Brain microvascular endothelial cell (primary cell): ENCODE results near the gene CDON.

ENCODE experiments used
- DNase-seq: peaks from one replicate; pipeline ENCODE4 v3.0.0-alpha.2; 2020
- H3K27ac ChIP-seq: fragments of 250-450 bp; sonication (Bioruptor Pico); 2 replicates; pipeline ENCODE4 v1.5.1; 2020; ENCODE audit warnings: mild to moderate bottlenecking, moderate library complexity
- H3K27me3 ChIP-seq: fragments of 250-450 bp; sonication (Bioruptor Pico); replicated peaks from 2 replicates; pipeline ENCODE4 v1.5.1; 2020; ENCODE audit warnings: mild to moderate bottlenecking
- H3K36me3 ChIP-seq: fragments of 250-450 bp; sonication (Bioruptor Pico); replicated peaks from 2 replicates; pipeline ENCODE4 v1.5.1; 2020; ENCODE audit warnings: mild to moderate bottlenecking
- H3K4me3 ChIP-seq: 2 replicates; pipeline ENCODE4 v1.5.1; 2011; ENCODE audit warnings: low read depth, mild to moderate bottlenecking, control low read depth, low read length, moderate library complexity
- in situ Hi-C: cut with HindIII; loops from 2 replicates; pipeline ENCODE4 v1.10.0; 2017; ENCODE audit warnings: low sequenced_read_pairs, low pct_ligation_motif_present
- TF ChIP-seq, protein P1 (sequence below): IDR thresholded peaks from 2 replicates; pipeline ENCODE4 v1.5.1; 2011; ENCODE audit warnings: low read depth, mild to moderate bottlenecking, moderate library complexity, low read length, control low read depth, inconsistent platforms; ENCODE audit errors: missing control alignments

Gene CDON

GRCh38 chr11:126101251-126101929, 38.7 kb upstream of the CDON start:
- no peaks in the 10 kb centered on the region for H3K27me3 ChIP-seq
- in situ Hi-C loops = no loop called here
- no peak for DNase-seq
- TF ChIP-seq, protein P1, sequence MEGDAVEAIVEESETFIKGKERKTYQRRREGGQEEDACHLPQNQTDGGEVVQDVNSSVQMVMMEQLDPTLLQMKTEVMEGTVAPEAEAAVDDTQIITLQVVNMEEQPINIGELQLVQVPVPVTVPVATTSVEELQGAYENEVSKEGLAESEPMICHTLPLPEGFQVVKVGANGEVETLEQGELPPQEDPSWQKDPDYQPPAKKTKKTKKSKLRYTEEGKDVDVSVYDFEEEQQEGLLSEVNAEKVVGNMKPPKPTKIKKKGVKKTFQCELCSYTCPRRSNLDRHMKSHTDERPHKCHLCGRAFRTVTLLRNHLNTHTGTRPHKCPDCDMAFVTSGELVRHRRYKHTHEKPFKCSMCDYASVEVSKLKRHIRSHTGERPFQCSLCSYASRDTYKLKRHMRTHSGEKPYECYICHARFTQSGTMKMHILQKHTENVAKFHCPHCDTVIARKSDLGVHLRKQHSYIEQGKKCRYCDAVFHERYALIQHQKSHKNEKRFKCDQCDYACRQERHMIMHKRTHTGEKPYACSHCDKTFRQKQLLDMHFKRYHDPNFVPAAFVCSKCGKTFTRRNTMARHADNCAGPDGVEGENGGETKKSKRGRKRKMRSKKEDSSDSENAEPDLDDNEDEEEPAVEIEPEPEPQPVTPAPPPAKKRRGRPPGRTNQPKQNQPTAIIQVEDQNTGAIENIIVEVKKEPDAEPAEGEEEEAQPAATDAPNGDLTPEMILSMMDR = no peak
- no peaks in the 10 kb centered on the region for H3K36me3 ChIP-seq
- no peak overlapping the region for H3K27ac ChIP-seq
- H3K4me3 ChIP-seq = no peak overlapping the region

- TF ChIP-seq, protein P1 = no peak
- Histone ChIP-seq H3K27ac (no peak overlapping the region), H3K4me3 (no peak overlapping the region), H3K27me3 (no peaks in the 10 kb centered on the region), H3K36me3 (no peaks in the 10 kb centered on the region)
- DNase-seq = no peak
- in situ Hi-C loops = no loop called here
These were observed 38.0 kb upstream of the CDON start for GRCh38 chr11:126100716-126101115.

DNA sequence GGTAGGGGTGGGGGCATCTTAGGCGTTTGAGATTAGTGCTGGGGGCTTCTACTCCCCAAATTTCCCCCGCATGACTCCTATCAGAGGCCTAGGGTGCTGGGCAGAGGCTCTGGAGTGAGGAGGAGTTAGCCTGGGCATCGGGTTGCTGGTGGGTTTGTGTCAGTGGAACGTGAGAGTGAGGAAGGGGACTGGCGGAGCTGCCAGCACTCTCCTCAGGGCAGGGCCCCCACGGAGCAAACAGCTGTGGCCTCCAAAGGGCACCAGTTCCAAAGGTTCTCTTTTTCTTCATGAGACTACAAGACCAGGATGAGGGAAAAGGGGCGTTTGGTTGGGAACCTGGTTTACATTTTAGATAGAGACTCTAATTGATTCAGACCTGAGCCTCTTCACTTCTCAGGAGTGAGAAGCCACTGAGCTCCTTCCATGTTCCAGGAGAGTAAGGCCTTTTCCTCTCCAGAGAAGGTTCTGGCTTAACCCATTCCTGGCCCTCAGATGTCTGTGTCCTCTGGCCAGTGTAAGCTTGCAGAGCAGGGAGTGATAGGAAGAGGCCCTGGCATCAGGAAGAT, 35.6 kb upstream of the CDON start:
- H3K4me3 ChIP-seq = no peak overlapping the region
- in situ Hi-C loops = no loop called here
- TF ChIP-seq, protein P1 = no peak
- no peak overlapping the region for H3K27ac ChIP-seq
- no peak for DNase-seq
- no peaks in the 10 kb centered on the region for H3K27me3 ChIP-seq
- H3K36me3 ChIP-seq = no peaks in the 10 kb centered on the region

GRCh38 chr11:126095745-126096144, 33.1 kb upstream of the CDON start:
- Histone ChIP-seq H3K36me3 (no peaks in the 10 kb centered on the region), H3K27me3 (no peaks in the 10 kb centered on the region), H3K27ac (no peak overlapping the region), H3K4me3 (no peak overlapping the region)
- in situ Hi-C loops = no loop called here
- DNase-seq = no peak
- TF ChIP-seq, protein P1 = no peak

DNA sequence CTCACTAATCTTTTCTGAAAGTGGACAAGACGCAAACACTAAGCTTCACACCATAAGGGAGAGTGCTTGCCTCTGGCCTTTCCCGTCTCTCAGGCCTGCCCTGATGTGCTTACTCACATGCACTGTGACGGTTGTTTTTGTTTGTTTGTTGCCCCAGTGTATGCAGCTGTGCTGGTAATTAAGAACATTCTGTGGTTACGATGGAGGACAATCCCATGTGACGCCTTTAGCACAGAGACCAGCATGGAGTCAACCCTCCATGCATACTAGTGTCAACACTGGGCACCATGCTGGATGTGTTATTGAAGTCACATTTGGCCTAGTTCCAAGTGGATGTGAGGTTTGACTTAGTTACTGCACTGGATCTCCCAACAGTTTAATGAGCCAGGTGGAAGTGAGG, 27.8 kb upstream of the CDON start:
- Histone ChIP-seq H3K4me3 (no peak overlapping the region), H3K27me3 (no peaks in the 10 kb centered on the region), H3K27ac (no peak overlapping the region), H3K36me3 (no peaks in the 10 kb centered on the region)
- TF ChIP-seq, protein P1 = no peak
- in situ Hi-C loops = no loop called here
- no peak for DNase-seq

GRCh38 chr11:126088999-126089398, 26.3 kb upstream of the CDON start:
- Histone ChIP-seq H3K27me3 (no peaks in the 10 kb centered on the region), H3K4me3 (no peak overlapping the region), H3K36me3 (no peaks in the 10 kb centered on the region), H3K27ac (no peak overlapping the region)
- in situ Hi-C loops = no loop called here
- TF ChIP-seq, protein P1 = no peak
- DNase-seq = no peak
